ENCODE measurements around the gene OGFOD1.

DNA sequence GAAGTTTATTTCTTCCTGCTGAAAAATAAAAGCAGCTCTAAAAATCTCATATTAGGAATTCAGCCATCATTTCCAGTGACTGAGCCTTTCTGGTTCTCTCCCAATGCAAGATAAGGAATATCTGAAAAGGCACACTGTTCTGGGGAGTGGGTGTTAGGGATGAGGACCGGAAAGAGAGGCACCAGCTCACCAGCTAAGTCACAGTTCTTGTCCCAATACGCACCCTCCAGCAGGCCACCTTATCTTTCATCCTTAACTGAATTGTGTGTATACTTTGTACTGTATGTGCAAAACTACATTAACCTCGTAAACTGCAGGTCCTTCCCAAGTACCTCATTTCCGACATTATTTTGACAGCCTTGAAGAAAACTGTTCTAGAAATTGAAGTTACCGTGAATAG is 37.0 kb upstream of the OGFOD1 start:
- TF ChIP-seq, protein P1, sequence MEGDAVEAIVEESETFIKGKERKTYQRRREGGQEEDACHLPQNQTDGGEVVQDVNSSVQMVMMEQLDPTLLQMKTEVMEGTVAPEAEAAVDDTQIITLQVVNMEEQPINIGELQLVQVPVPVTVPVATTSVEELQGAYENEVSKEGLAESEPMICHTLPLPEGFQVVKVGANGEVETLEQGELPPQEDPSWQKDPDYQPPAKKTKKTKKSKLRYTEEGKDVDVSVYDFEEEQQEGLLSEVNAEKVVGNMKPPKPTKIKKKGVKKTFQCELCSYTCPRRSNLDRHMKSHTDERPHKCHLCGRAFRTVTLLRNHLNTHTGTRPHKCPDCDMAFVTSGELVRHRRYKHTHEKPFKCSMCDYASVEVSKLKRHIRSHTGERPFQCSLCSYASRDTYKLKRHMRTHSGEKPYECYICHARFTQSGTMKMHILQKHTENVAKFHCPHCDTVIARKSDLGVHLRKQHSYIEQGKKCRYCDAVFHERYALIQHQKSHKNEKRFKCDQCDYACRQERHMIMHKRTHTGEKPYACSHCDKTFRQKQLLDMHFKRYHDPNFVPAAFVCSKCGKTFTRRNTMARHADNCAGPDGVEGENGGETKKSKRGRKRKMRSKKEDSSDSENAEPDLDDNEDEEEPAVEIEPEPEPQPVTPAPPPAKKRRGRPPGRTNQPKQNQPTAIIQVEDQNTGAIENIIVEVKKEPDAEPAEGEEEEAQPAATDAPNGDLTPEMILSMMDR (conservative IDR thresholded peaks at IDR 0.05; ENCODE audit: low read depth in 2 of 2), result no peak
- TF ChIP-seq CREB1 (CRISPR knock-in tag; IDR thresholded peaks at IDR 0.05; ENCODE audit: low read depth), result no peak
- no peak for TF ChIP-seq EZH2 (IDR thresholded peaks at IDR 0.05; ENCODE audit: low read depth, unreplicated experiment)
- no peak for TF ChIP-seq POLR2AphosphoS5 (IDR thresholded peaks at IDR 0.05; ENCODE audit: low read depth)
- TF ChIP-seq, protein P2, sequence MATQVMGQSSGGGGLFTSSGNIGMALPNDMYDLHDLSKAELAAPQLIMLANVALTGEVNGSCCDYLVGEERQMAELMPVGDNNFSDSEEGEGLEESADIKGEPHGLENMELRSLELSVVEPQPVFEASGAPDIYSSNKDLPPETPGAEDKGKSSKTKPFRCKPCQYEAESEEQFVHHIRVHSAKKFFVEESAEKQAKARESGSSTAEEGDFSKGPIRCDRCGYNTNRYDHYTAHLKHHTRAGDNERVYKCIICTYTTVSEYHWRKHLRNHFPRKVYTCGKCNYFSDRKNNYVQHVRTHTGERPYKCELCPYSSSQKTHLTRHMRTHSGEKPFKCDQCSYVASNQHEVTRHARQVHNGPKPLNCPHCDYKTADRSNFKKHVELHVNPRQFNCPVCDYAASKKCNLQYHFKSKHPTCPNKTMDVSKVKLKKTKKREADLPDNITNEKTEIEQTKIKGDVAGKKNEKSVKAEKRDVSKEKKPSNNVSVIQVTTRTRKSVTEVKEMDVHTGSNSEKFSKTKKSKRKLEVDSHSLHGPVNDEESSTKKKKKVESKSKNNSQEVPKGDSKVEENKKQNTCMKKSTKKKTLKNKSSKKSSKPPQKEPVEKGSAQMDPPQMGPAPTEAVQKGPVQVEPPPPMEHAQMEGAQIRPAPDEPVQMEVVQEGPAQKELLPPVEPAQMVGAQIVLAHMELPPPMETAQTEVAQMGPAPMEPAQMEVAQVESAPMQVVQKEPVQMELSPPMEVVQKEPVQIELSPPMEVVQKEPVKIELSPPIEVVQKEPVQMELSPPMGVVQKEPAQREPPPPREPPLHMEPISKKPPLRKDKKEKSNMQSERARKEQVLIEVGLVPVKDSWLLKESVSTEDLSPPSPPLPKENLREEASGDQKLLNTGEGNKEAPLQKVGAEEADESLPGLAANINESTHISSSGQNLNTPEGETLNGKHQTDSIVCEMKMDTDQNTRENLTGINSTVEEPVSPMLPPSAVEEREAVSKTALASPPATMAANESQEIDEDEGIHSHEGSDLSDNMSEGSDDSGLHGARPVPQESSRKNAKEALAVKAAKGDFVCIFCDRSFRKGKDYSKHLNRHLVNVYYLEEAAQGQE (IDR thresholded peaks at IDR 0.05; ENCODE audit: unreplicated experiment), result no peak
- TF ChIP-seq STAT1 (IDR thresholded peaks at IDR 0.05; ENCODE audit: unreplicated experiment), result no peak
- TF ChIP-seq EZH2phosphoT487 (IDR thresholded peaks at IDR 0.05; ENCODE audit: unreplicated experiment), result no peak
- TF ChIP-seq, protein P3, sequence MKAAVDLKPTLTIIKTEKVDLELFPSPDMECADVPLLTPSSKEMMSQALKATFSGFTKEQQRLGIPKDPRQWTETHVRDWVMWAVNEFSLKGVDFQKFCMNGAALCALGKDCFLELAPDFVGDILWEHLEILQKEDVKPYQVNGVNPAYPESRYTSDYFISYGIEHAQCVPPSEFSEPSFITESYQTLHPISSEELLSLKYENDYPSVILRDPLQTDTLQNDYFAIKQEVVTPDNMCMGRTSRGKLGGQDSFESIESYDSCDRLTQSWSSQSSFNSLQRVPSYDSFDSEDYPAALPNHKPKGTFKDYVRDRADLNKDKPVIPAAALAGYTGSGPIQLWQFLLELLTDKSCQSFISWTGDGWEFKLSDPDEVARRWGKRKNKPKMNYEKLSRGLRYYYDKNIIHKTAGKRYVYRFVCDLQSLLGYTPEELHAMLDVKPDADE (IDR thresholded peaks at IDR 0.05), result no peak
- TF ChIP-seq ZNF114 (CRISPR knock-in tag; IDR thresholded peaks at IDR 0.05), result no peak
